Fibroblast of lung (primary cell): ENCODE data around the gene CSRNP3.

Experiments
- CTCF ChIP-seq, 2 donors: IDR thresholded peaks in 1 of 2; conservative IDR thresholded peaks in 1 of 2; 1 replicate in 1 of 2; 2 replicates in 1 of 2; pipeline ENCODE4 v1.5.1; 2011 to 2012; ENCODE audit warnings: low read length in 2 of 2, control low read depth in 1 of 2, inconsistent platforms in 1 of 2, low read depth in 1 of 2, mild to moderate bottlenecking in 1 of 2
- EZH2 ChIP-seq: IDR thresholded peaks from 2 replicates; pipeline ENCODE4 v1.5.1; 2012; ENCODE audit warnings: low read length, control low read depth, mild to moderate bottlenecking; ENCODE audit errors: missing control alignments

DNA sequence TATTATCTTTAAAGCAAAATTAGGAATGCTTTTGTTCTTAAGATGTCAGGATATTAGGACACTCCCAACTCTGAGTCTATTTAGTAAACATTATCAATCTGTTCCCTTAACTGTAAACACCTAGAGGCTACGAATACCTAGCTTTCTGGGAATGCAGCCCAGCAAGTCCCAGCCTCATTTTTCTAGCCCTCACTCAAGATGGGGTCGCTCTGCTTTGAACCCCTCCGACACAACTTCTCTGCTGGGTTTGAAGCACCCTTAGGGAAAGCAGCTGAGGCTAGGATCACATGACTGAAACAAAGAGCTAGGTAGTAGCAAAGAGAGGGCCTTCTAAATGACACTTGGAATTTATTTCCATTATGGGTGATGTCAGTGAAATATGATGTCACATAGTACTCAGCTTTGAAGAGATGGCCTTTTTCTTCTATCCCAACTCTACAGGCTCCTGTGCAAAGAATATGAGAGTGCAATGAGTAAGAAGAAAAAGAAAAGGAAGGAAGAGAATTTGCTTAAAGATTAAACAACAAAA, 114.7 kb downstream of the CSRNP3 start:
- TF ChIP-seq CTCF (conservative IDR thresholded peaks at IDR 0.05 in 1 of 2, IDR thresholded peaks at IDR 0.05 in 1 of 2; ENCODE audit: low read depth in 1 of 2, low read length in 2 of 2), result no peak
- no peak for TF ChIP-seq EZH2
